ENCODE results near the gene ABHD6. TPM values are rescaled to one million over a fixed set of nuclear protein-coding genes. Genes with fewer than 3 reads are reported as not detected.

ABHD6 gene
- total RNA-seq, 1 experiment from 2014 or later: 12.7 TPM

GRCh38 chr3:58270485-58270884, 32.9 kb downstream of the ABHD6 start (continued):
- no peak for TF ChIP-seq YY1 (IDR thresholded peaks at IDR 0.05; ENCODE audit: extremely low read depth, insufficient replicate concordance, low read depth, low read length)
- no peak for TF ChIP-seq FOSL1 (IDR thresholded peaks at IDR 0.05; ENCODE audit: low read depth)
- no peak for TF ChIP-seq ELF1 (IDR thresholded peaks at IDR 0.05; ENCODE audit: borderline replicate concordance, low read depth)
- TF ChIP-seq CBX3 (IDR thresholded peaks at IDR 0.05; ENCODE audit: low read depth): no peak

- H3K4me1 ChIP-seq (ENCODE audit: control insufficient read depth in 1 of 2, insufficient read depth in 2 of 2, low read length in 2 of 2): peaks cover 11 to 25% of the 10 kb centered on the region in 2 experiments
- ChIA-PET CTCF (interaction anchor here (1.2 to 3.4 kb wide), 3 partner anchors 28 to 54 kb away, joined by 3 to 14 read pairs (median 4); partner anchors contain the start of genes HTD2 and RPP14), RAD21 (ENCODE audit: low non-redundant PET in 1 of 2, low total read pairs in 2 of 2, uncharacterized antibody in 2 of 2, unreplicated experiment in 2 of 2) (interaction anchor here in 1 of 2 experiments (0.9 kb wide), 1 partner anchor 27 kb away, joined by 4 read pairs; no protein-coding TSS in a partner anchor), POLR2A (no interaction called here)
- DNase-seq (ENCODE audit: low read depth, low spot score) (peak; percentile 73), ATAC-seq (peak; percentile 95)
- no peaks in the 10 kb centered on the region for H3K79me2 ChIP-seq (ENCODE audit: insufficient read depth, low read length)
- peak overlapping the region; percentile 83 for H3K4me2 ChIP-seq (ENCODE audit: low read length)
- no peaks in the 10 kb centered on the region for H4K20me1 ChIP-seq (ENCODE audit: insufficient read depth)
- no peaks in the 10 kb centered on the region for H3K9me2 ChIP-seq (ENCODE audit: insufficient read depth)
- H2AFZ ChIP-seq (ENCODE audit: low read depth, low read length, poor library complexity, severe bottlenecking): no peak overlapping the region
- peak overlapping the region in 1 of 2 experiments; percentile 34; a peak in 2 of 4 replicates for H3K4me3 ChIP-seq (replicated peaks in 1 of 2; ENCODE audit: low read depth in 1 of 2, low read length in 2 of 2)
- H3K27me3 ChIP-seq (ENCODE audit: insufficient read depth, low read length): no peaks in the 10 kb centered on the region
- peak overlapping the region; percentile 27; the same call in 1 of the 2 replicates for H3K27ac ChIP-seq (ENCODE audit: low read depth, low read length)
- intact Hi-C loops (cut with micrococcal nuclease): loop anchor here (2.0 kb wide), 1 partner anchor 35 kb away; the partner anchor contains the start of gene ABHD6
- no TSS peak for BruUV-seq (replicated peaks)
- no peaks in the 10 kb centered on the region; a peak in 1 of 4 replicates for H3K36me3 ChIP-seq (ENCODE audit: control insufficient read depth in 1 of 2, insufficient read depth in 2 of 2, low read length in 2 of 2)
- no peaks in the 10 kb centered on the region for H3K9me3 ChIP-seq (ENCODE audit: control insufficient read depth in 1 of 2, insufficient read depth in 1 of 2, low read depth in 1 of 2, low read length in 2 of 2)
- TF ChIP-seq CEBPB (IDR thresholded peaks at IDR 0.05; ENCODE audit: low read depth) (peak; percentile 88), FOSL1 (IDR thresholded peaks at IDR 0.05; ENCODE audit: low read depth) (peak; percentile 88), EZH2phosphoT487 (IDR thresholded peaks at IDR 0.05; ENCODE audit: borderline replicate concordance) (no peak), YY1 (IDR thresholded peaks at IDR 0.05; ENCODE audit: extremely low read depth, insufficient replicate concordance, low read depth, low read length) (peak; percentile 26), ZNF274 (IDR thresholded peaks at IDR 0.05; ENCODE audit: low read depth, low read length) (no peak), SP1 (IDR thresholded peaks at IDR 0.05; ENCODE audit: low read depth) (peak; percentile 78; the same call in 1 of the 2 replicates), ZBTB33 (IDR thresholded peaks at IDR 0.05; ENCODE audit: extremely low read depth, insufficient replicate concordance, low read length) (no peak), SIN3A (IDR thresholded peaks at IDR 0.05; ENCODE audit: low read depth) (peak; percentile 52; the same call in 1 of the 2 replicates), SRF (IDR thresholded peaks at IDR 0.05; ENCODE audit: low read depth) (0 out of 2 replicates have a peak, but pooled peaks have one; percentile 29), POLR2AphosphoS5 (IDR thresholded peaks at IDR 0.05; ENCODE audit: low read depth, low read length) (no peak), JUND (IDR thresholded peaks at IDR 0.05) (peak; percentile 93), CBX3 (IDR thresholded peaks at IDR 0.05; ENCODE audit: low read depth) (peak; percentile 95), EGR1 (IDR thresholded peaks at IDR 0.05; ENCODE audit: low read depth) (peak; percentile 23; the same call in 1 of the 2 replicates), POLR2A (IDR thresholded peaks at IDR 0.05; ENCODE audit: borderline replicate concordance, extremely low read depth, insufficient read depth, insufficient read length) (no peak), MAX (IDR thresholded peaks at IDR 0.05) (peak; percentile 55)
- H3K9ac ChIP-seq (ENCODE audit: low read length): peak overlapping the region; percentile 8; the same call in 1 of the 2 replicates
These were observed 34.4 kb downstream of the ABHD6 start for GRCh38 chr3:58271901-58272501.
